CD4-positive, alpha-beta T cell treated with Interleukin-17A for 4 hours (primary cell): Measurements from ENCODE around the gene TTBK1.

Experiments
- DNase-seq: peaks from one replicate; pipeline ENCODE4 v3.0.0-alpha.2; 2020; ENCODE audit warnings: mixed read lengths

Gene TTBK1

GRCh38 chr6:43242908-43243663 lies at the start of gene TTBK1:
TSS of gene TTBK1 (plus strand) at chr6:43243481. CDS start at chr6:43246661, 3,180 bp downstream.
- peak; percentile 32 for DNase-seq

- DNase-seq, result no peak
These were observed 49.4 kb upstream of the TTBK1 start for GRCh38 chr6:43193929-43194328.

GRCh38 chr6:43196337-43196736 lies 46.9 kb upstream of the TTBK1 start:
- DNase-seq, result no peak

- DNase-seq, result no peak
These were observed 43.4 kb upstream of the TTBK1 start for GRCh38 chr6:43199912-43200311.

- no peak for DNase-seq
These were observed 42.7 kb upstream of the TTBK1 start for GRCh38 chr6:43200541-43200940.

- no peak for DNase-seq
These were observed 40.8 kb upstream of the TTBK1 start for GRCh38 chr6:43202451-43202850.

- no peak for DNase-seq
These were observed 40.1 kb upstream of the TTBK1 start for GRCh38 chr6:43203029-43203717.

- DNase-seq, result no peak
These were observed 39.6 kb upstream of the TTBK1 start for GRCh38 chr6:43203718-43204095.

GRCh38 chr6:43204271-43205105 lies 38.8 kb upstream of the TTBK1 start:
- DNase-seq, result no peak

- DNase-seq, result no peak
These were observed 37.4 kb upstream of the TTBK1 start for GRCh38 chr6:43205849-43206248.

- no peak for DNase-seq
These were observed 36.0 kb upstream of the TTBK1 start for GRCh38 chr6:43207286-43207685.

GRCh38 chr6:43211955-43212354 lies 31.3 kb upstream of the TTBK1 start:
- DNase-seq, result no peak

- no peak for DNase-seq
These were observed 29.9 kb upstream of the TTBK1 start for GRCh38 chr6:43213431-43213830.

- no peak for DNase-seq
These were observed 28.2 kb upstream of the TTBK1 start for GRCh38 chr6:43215066-43215465.

- DNase-seq, result no peak
These were observed 27.1 kb upstream of the TTBK1 start for GRCh38 chr6:43216200-43216599.

- DNase-seq, result no peak
These were observed 25.9 kb upstream of the TTBK1 start for GRCh38 chr6:43217351-43217750.

- DNase-seq, result no peak
These were observed 24.2 kb upstream of the TTBK1 start for GRCh38 chr6:43219119-43219518.

- DNase-seq, result no peak
These were observed 23.5 kb upstream of the TTBK1 start for GRCh38 chr6:43219814-43220213.

- no peak for DNase-seq
These were observed 22.8 kb upstream of the TTBK1 start for GRCh38 chr6:43220439-43220951.

- no peak for DNase-seq
These were observed 22.0 kb upstream of the TTBK1 start for GRCh38 chr6:43221046-43221972.

- DNase-seq, result no peak
These were observed 20.7 kb upstream of the TTBK1 start for GRCh38 chr6:43222418-43223059.

GRCh38 chr6:43223175-43223574 lies 20.1 kb upstream of the TTBK1 start:
- no peak for DNase-seq
